ENCODE results near the gene ADGRA3.

GRCh38 chr4:22463179-22463578 is 52.7 kb downstream of the ADGRA3 start:
- TF ChIP-seq CTCF (IDR thresholded peaks at IDR 0.05 in 8 of 11, conservative IDR thresholded peaks at IDR 0.05 in 3 of 11) (no peak), POLR2A (IDR thresholded peaks at IDR 0.05) (no peak)

Data from spleen (tissue), 7 donors.